ENCODE measurements around the gene LINC00237.

LINC00237 gene

GRCh38 chr20:21125072-21125848, 19.1 kb upstream of the LINC00237 start:
- no peak for DNase-seq

DNA sequence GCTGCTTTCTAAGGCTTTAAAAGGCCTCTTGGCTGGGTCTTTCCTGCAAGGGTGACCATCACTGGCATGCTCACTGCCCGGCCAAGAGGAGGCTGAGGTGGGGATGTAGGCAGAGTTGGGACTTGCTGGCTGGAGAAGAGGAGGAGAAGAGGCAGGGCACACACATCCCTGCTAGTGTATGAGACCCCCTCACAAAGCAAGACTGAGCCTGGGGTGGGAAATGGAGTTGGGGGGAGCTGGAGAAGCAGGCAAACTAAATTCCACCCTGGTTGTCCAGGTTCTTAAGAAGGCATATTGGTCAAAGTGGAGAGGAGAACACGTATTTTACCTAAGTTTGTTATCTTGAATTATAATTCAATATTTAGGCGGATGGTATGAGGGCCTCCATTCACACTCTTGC, 18.0 kb upstream of the LINC00237 start:
- no peak for DNase-seq

DNA sequence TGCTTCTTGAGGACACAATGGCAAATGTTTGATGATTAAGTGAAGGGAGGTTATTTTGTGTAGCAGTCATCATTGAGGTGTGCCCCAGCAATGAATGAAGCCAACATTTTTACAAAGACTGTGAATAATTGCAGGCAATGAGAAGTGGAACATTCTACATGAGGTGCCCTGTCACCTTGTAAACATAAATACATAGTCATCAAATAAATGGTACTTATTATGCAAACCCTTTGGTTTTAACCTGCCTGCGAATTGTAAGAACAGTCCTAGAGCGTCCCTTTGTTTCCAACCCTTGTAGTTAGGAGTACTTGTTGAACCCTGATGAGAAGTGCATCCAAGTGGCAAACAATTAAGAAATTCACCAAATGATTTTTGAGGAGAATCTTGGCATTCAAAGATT, 12.6 kb upstream of the LINC00237 start:
- no peak for DNase-seq

- DNase-seq, result no peak
Observed at GRCh38 chr20:21118138-21118537, 12.0 kb upstream of the LINC00237 start.

GRCh38 chr20:21117521-21117920, 11.4 kb upstream of the LINC00237 start:
- no peak for DNase-seq

DNA sequence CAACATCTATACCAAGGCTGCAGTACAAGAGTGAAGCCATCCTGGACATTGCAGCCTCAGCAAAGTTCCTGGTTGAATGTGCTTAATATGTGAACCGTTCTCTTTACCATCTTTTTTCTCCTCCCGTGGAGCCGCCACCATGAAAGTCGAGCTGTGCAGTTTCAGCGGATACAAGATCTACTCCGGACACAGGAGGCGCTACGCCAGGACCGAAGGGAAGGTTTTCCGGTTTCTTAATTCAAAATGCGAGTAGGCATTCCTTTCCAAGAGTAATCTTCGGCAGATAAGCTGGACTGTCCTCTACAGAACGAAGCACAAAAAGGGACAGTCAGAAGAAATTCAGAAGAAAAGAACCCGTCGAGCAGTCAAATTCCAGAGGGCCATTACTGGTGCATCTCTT, 8.4 kb upstream of the LINC00237 start:
- no peak for DNase-seq

GRCh38 chr20:21113697-21114096, 7.5 kb upstream of the LINC00237 start:
- no peak for DNase-seq

DNA sequence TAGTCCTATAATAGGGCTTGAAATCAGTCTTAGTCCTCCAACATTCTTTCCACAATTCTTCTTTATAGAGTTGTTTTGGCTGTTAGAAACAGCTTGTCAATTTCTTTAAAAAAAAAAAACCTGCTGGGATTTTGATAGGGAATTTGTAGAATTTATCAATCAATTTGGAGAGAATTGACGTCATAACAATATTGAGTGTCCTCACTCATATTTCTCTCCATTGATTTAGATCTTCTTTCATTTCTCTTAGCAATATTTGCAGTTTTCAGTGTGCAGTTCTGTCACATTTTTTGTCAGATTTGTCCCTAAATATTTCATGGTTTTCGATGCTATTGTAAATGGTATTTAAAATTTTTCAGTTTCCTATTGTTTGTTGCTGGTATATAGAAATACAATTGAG, 5.3 kb upstream of the LINC00237 start:
- DNase-seq, result no peak

- no peak for DNase-seq
Observed at GRCh38 chr20:21110811-21111210, 4.7 kb upstream of the LINC00237 start.

DNA sequence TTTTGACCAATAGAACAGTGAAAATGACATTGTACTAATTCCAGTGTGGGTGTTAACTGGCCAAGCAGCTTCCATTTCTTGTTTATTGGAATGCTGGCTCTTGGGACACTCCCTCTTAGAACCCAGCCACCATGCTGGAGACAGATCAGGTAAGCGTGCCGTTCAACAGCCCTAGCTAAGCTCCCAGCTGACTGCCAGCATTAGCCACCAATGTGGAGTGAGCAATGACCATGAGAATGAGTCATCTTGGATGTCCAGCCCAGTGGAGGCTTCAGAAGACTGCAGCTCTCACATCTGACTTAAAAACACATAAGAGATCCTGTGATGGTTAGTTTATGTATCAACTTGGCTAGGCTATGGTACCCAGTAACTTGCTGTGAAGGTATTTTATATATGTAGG, 3.0 kb upstream of the LINC00237 start:
- no peak for DNase-seq

GRCh38 chr20:21105429-21106170, 558 bp downstream of the LINC00237 start:
- no peak for DNase-seq

- no peak for DNase-seq
Observed at GRCh38 chr20:21104921-21105320, 1.2 kb downstream of the LINC00237 start.

DNA sequence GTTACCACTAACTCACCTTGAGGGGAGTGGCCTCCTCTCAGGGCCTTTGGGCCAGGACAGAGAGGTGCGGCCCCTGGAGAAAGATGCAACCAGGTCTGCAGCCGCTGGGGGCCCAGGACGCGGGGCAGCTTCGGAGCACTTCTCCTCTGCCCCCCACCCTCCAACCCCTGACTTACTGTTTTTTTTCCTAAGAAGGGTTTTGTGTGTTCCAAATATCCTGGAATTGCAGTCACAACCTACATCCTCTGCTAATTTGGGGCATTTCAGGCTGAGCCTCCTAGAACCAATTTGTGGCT, 1.7 kb downstream of the LINC00237 start:
- no peak for DNase-seq

DNA sequence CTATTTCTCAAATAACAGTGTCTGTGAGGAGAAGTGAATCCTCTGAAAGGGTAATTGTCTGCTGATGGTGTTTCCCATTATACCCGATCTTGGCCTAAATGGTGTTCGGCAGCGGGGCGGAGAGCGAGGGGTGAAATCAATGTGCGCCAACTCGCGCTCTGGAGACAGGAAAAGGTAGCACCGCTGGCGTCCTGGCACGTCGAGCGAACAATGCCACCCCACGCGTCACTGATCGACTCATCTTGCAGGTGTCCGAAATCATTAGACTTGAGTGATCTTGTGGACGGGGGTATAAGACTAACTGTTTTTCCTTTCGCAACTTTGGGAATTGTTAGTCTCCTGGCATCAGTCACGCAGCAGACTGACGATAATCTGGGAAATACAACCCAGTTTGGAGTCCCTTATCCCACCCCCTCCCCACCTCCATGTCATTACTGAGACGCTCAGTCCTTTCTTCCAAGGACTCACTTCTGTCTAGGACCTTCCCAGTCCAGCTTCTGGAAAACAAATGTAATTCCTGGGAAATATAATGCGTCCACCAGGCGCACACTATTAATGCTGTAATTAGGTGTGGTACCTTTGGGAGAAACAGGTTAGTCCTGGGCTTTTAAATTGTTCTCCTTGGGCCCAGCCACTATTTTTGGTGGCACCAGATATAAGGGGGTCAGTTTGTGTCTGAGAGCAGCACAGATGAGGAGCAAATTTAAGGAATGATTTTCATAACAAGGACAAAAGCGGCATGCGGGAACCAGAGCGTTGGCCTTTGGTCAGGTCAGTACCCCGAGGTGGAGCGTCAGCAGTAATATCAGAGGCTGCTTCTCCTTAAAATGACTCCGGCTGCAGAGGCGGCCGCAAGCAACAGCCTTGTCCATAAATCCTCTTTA, 2.3 kb downstream of the LINC00237 start:
- no peak for DNase-seq

GRCh38 chr20:21102603-21103311, 3.4 kb downstream of the LINC00237 start:
- no peak for DNase-seq

DNA sequence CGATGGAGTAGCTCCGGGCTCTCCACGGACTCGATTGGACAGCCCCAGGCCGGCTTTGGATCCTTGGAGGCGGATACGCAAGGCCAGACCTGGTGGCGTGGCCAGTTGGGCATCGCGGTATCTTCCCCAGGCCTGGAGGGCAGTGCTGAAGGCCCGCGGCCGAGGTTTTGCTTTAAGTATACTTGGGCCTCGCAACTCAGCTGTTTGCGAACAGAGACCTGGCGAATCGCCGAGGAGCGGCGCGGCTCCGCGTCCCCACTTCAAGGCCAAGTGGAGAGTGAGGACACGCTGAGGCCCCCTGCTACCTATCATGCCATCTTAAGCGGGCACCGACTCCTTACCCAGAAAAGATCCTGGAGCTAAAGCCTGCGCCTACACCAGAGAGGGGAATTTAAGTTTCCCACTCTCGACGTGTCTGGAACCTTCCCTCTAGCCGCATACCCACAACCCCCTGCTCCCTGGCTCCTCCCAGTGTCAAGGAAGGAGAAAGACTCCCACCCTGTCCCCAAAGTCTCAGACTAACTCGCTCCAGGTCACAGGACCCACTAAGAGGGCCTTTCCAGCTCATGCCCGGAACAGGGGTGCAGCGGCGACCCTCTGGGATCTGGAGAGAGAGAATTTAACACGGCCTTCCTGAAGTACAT, 4.1 kb downstream of the LINC00237 start:
- DNase-seq, result no peak

DNA sequence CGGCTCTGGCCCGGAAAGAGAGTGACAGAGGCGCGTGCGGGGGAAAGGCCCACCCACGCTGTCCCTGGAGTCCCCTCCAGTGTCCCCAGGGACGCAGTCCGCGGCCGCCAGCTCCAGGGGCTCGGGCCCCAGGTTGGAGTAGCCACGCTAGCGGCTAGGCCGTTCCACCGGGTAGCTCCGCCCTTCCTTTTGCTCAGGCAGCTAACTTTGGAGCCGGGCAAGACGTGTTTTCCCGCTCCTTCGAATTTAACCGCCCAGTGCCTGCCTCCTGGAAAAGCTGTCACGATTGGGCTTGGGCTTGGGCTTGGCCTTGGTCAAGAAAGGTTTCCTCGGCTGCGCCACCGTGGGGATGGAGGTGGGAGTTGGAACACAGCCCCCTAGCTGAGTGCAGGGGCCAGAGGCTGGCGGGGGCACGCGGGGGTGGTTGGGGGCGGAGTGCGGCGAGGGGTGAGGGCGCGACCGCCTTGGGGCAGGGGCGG, 4.7 kb downstream of the LINC00237 start:
- DNase-seq, result no peak

GRCh38 chr20:21100578-21101452, 5.3 kb downstream of the LINC00237 start:
- no peak for DNase-seq

DNA sequence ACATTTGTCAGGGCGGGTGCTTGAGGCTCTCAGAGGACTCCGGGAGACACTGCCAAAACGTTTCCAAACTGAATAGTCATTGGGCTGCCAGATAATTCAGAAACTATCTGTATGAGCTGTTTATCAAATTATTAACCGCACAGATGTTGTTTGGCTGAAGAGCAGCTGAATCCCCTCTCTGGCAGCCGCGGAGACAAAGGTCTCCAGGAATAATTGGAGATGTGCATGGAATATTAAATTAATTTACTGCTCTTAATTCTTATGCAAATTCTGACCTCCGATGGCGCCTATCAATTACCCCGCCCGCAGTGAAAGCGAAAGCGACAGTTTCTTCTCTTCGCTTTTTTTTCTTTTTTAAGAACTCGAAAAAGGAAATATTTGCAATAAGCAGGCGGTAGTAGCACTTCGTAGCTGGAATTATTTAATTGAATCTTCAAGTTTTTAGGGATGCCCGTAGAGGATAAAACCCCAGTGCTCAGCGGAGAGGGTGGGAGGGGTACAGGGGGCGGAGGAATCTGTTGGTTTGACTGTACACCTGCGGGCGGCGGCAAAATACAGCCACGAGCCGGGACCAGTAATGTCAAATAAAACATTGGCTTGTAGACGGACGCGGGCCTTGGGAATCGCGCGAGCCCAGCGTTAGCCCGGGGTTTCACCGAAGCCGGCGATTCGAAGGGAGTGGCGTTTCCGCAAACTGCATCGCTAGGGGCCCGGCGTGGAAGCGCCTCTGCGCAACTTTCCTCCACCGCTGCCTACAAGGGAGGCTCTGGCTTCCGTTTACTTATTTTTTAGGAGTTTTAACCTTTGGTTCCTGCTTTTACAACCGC, 6.2 kb downstream of the LINC00237 start:
- peak in 1 of 2 donors; percentile 6 for DNase-seq

DNA sequence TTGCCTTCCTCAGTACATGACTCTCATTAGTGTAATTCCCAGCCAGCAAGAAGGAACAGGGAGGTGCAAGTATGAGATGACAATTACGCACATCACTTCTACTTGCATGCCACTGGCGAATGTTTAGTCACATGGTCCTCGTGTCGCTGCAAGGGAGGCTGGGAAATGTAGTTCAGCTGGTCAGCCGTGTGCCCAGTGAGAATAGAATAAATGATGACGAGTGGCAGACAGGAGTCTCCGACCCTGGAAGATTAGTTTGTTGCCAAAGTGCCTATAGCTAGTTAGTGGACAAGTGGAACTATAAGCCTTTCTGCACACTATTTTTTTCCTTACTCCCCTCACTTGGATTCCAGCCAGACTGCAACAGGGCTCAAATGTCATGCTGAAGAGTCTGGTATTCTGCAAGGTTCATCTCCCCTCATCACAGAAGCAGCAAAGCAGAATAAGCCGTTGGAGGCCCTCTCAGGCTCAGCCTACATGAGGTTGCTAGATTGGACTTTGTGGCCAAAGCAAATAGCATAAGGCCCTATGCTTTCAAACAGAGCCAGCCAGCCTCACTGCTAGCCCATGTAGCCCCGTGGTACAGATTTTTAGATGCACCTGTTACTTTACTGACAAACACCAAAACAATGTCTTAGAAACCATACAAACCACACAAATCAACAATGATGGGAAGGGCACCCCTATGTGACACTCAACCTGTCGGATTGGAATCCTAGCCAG, 9.7 kb downstream of the LINC00237 start:
- DNase-seq, result no peak
